CD4-positive, CD25-positive, alpha-beta regulatory T cell (primary cell): ENCODE measurements around the gene ACAT2. TPM values are rescaled to one million over a fixed set of nuclear protein-coding genes. Genes with fewer than 3 reads are reported as not detected.
"Not testable (repeated sequence)": the region's sequence is repeated elsewhere in the genome, so short reads cannot be mapped to it uniquely, and the experiment has no call there.

Experiments used
- ATAC-seq, 2 donors: fragments of 150-1000 bp; cut with Tn5 transposase; one replicate each; pipeline ENCODE4 v1.10.0; 2021; ENCODE audit warnings: low read depth in 2 of 2, moderate number of reproducible peaks in 2 of 2, moderate library complexity in 1 of 2
- DNase-seq, 3 donors: peaks; one replicate each; pipeline versions ENCODE4 v3.0.0 to v3.0.0-alpha.2; 2012 to 2022; ENCODE audit warnings: mixed read lengths in 1 of 3
- H3K27ac ChIP-seq: one replicate; pipeline ENCODE4 v1.7.0; 2013; ENCODE audit warnings: mild to moderate bottlenecking, low read length; ENCODE audit not compliant: insufficient read depth, poor library complexity, severe bottlenecking
- H3K27me3 ChIP-seq: one replicate; pipeline ENCODE4 v1.7.0; 2013; ENCODE audit warnings: low read length; ENCODE audit not compliant: control insufficient read depth, insufficient read depth
- H3K36me3 ChIP-seq: one replicate; pipeline ENCODE4 v1.7.0; 2013; ENCODE audit warnings: mild to moderate bottlenecking, low read length, moderate library complexity; ENCODE audit not compliant: control insufficient read depth, insufficient read depth
- H3K4me1 ChIP-seq: 2 replicates; pipeline ENCODE4 v1.7.0; 2013; ENCODE audit warnings: mild to moderate bottlenecking, low read length; ENCODE audit not compliant: insufficient read depth, control insufficient read depth, poor library complexity, severe bottlenecking
- H3K4me3 ChIP-seq: one replicate; pipeline ENCODE4 v1.7.0; 2013; ENCODE audit warnings: low read depth, mild to moderate bottlenecking, low read length, moderate library complexity
- H3K9me3 ChIP-seq, 2 experiments: 1 replicate in 1 of 2; 2 replicates in 1 of 2; pipeline ENCODE4 v1.7.0; 2013; ENCODE audit warnings: low read length in 2 of 2, mild to moderate bottlenecking in 1 of 2, moderate library complexity in 1 of 2; ENCODE audit not compliant: control insufficient read depth in 2 of 2
- H3K27ac Mint-ChIP-seq, 3 donors: one replicate each; pipeline ENCODE4 v1.8.0; 2020 to 2022; ENCODE audit warnings: mild to moderate bottlenecking in 3 of 3, mixed read lengths in 3 of 3, moderate library complexity in 2 of 3
- H3K27me3 Mint-ChIP-seq: one replicate; pipeline ENCODE4 v1.8.0; 2022; ENCODE audit warnings: mild to moderate bottlenecking, mixed read lengths
- H3K36me3 Mint-ChIP-seq: one replicate; pipeline ENCODE4 v1.8.0; 2020; ENCODE audit warnings: mixed read lengths
- H3K4me1 Mint-ChIP-seq, 4 donors: one replicate each; pipeline ENCODE4 v1.8.0; 2020 to 2022; ENCODE audit warnings: mixed read lengths in 4 of 4, mild to moderate bottlenecking in 1 of 4
- H3K4me3 Mint-ChIP-seq, 4 donors: one replicate each; pipeline ENCODE4 v1.8.0; 2020 to 2022; ENCODE audit warnings: mild to moderate bottlenecking in 4 of 4, mixed read lengths in 4 of 4, moderate library complexity in 3 of 4
- H3K9me3 Mint-ChIP-seq, 7 donors: one replicate each; pipeline ENCODE4 v1.8.0; 2020 to 2022; ENCODE audit warnings: mixed read lengths in 7 of 7, mild to moderate bottlenecking in 3 of 7, moderate library complexity in 2 of 7
- polyA plus RNA-seq, 4 donors: library from polyadenylated mRNA; unstranded; fragments of 300-500 nt; fragmentation: Illumina TruSeq; gene quantifications; one replicate each; pipeline ENCODE4 v1.2.3, GENCODE V29; 2021
- total RNA-seq: library from RNA; stranded (reverse); gene quantifications from one replicate; pipeline ENCODE4 v1.2.3, GENCODE V29; 2022

ACAT2 gene
- total and polyA plus RNA-seq, 5 donors from 2014 or later: 29.6 to 66.0 (median 46.1) TPM

DNA sequence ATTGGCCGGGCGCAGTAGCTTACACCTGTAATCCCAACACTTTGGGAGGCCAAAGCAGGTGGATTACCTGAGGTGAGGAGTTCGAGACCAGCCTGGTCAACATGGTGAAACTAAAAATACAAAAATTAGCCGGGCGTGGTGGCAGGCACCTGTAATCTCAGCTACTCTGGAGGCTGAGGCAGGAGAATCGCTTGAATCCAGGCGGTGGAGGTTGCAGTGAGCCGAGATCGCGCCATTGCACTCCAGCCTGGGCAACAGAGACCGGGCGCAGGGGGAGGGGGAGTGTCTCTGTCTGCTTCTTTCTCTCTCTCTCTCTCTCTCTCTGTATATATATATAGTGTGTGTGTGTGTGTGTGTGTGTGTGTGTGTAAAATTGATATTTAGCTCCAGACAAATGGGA lies 29.3 kb upstream of the ACAT2 start:
- Histone ChIP-seq H3K4me1 (peaks cover 80% of the 10 kb centered on the region), H3K27ac (peak overlapping the region; percentile 33), H3K4me3 (peak overlapping the region; percentile 26)
- Mint-ChIP-seq H3K27ac (peak overlapping the region; percentile 44 to 75 (median 56)), H3K4me3 (peak overlapping the region in 3 of 4 donors; percentile 9 to 82 (median 52)), H3K4me1 (peaks cover 28 to 83% (median 40%) of the 10 kb centered on the region in 4 donors)
- H3K36me3 ChIP-seq, H3K36me3 Mint-ChIP-seq, ATAC-seq, H3K9me3 Mint-ChIP-seq, H3K27me3 ChIP-seq, DNase-seq, H3K9me3 ChIP-seq, H3K27me3 Mint-ChIP-seq: not testable (repeated sequence)

DNA sequence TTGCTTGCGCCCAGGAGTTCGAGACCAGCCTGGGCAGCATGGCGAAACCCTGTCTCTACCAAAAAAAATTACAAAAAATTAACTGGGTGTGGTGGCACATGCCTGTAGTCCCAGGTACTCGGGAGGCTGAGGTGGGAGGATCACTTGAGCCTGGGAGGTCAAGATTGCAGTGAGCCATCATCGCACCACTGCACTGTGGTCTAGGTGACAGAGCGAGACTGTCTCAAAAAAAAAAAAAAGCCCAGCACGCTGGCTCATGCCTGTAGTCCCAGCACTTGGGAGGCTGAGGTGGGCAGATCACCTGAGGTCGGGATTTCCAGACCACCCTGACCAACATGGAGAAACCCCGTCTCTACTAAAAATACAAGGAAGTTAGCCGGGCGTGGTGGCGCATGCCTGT lies 28.4 kb upstream of the ACAT2 start:
- peaks cover 31 to 90% (median 46%) of the 10 kb centered on the region in 4 donors for H3K4me1 Mint-ChIP-seq
- H3K4me3 Mint-ChIP-seq: peak overlapping the region in 1 of 4 donors; percentile 47

DNA sequence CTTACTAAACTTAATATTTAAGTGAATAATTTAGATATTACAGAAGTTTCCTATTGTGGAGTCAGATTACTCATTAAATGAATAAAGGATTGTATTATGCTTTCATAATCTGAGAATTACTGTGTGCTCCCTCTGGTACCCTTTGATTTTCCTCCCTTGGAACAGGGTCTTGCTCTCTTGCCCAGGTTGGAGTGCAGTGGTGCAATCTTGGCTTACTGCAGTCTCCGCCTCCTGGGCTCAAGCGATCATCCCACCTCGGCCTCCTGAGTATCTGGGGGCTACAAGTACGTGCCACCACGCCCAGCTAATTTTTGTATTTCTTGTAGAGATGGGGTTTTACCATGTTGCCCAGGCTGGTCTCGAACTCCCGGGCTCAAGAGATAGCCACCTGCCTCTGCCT lies 24.9 kb upstream of the ACAT2 start:
- peaks cover 51% of the 10 kb centered on the region for H3K4me1 ChIP-seq
- no peaks in the 10 kb centered on the region for H3K9me3 ChIP-seq
- Mint-ChIP-seq H3K9me3 (no peaks in the 10 kb centered on the region), H3K27me3 (no peaks in the 10 kb centered on the region), H3K36me3 (peaks cover 12% of the 10 kb centered on the region), H3K27ac (no peak overlapping the region), H3K4me3 (no peak overlapping the region), H3K4me1 (peaks cover 28 to 72% (median 33%) of the 10 kb centered on the region in 4 donors)
- DNase-seq: no peak
- ATAC-seq: no peak
- H3K4me3 ChIP-seq: peak overlapping the region; percentile 10
- peak overlapping the region; percentile 14 for H3K27ac ChIP-seq
- no peaks in the 10 kb centered on the region for H3K27me3 ChIP-seq
- H3K36me3 ChIP-seq: peaks cover 46% of the 10 kb centered on the region

More for the DNA sequence above, 28.4 kb upstream of the ACAT2 start:
- Histone ChIP-seq H3K36me3 (peaks cover 15% of the 10 kb centered on the region), H3K4me1 (peaks cover 85% of the 10 kb centered on the region), H3K27ac (peak overlapping the region; percentile 33)
- not testable (repeated sequence) for H3K36me3 Mint-ChIP-seq, DNase-seq, H3K27me3 ChIP-seq, H3K9me3 ChIP-seq, H3K9me3 Mint-ChIP-seq, H3K4me3 ChIP-seq, H3K27me3 Mint-ChIP-seq, ATAC-seq
- peak overlapping the region in 2 of 3 donors; percentile 4 to 31 for H3K27ac Mint-ChIP-seq

DNA sequence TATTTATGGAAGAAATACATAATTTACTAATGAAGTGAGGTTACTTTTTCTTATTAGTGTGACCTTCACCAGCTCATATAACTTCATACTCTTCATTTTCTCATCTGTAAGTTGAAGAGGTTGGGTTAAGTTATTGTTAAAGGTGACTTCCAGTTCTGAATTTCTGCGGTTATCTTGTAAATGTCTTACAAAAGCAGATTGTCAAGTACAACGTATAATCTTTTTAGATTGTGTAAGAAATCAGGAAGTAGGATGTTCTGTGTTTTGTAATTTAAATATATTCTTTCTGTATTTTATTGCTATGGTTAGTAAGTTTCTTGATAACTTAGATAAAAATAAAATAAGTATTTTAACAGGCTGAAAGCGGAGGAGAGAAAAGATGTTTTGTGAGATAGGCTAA lies 22.5 kb upstream of the ACAT2 start:
- Mint-ChIP-seq H3K27me3 (no peaks in the 10 kb centered on the region), H3K27ac (no peak overlapping the region), H3K4me1 (peaks cover 22 to 55% (median 30%) of the 10 kb centered on the region in 4 donors), H3K36me3 (peaks cover 27% of the 10 kb centered on the region), H3K9me3 (no peaks in the 10 kb centered on the region), H3K4me3 (no peak overlapping the region)
- no peak for ATAC-seq
- no peaks in the 10 kb centered on the region for H3K27me3 ChIP-seq
- H3K9me3 ChIP-seq: no peaks in the 10 kb centered on the region
- no peak overlapping the region for H3K4me3 ChIP-seq
- peaks cover 27% of the 10 kb centered on the region for H3K4me1 ChIP-seq
- DNase-seq: no peak
- H3K36me3 ChIP-seq: peaks cover 70% of the 10 kb centered on the region
- H3K27ac ChIP-seq: peak overlapping the region; percentile 34

DNA sequence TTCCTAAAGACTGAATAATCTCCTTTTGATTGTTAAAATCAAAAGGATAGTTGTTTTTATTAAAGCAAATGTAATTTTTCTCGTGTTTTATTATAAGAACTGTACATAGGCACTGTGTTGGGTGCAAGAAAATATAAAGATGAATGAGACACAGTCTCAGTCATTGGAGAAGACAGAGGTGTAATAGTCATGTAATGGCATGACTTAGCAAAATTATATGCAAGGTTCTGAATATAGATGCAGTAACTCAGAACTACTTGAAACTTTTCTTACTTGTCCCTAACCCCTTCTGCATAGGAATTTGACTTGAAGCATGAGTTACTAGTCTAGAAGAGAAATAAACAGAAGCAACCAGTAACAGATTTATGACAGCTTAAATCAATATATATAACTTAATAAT lies 19.7 kb upstream of the ACAT2 start:
- Mint-ChIP-seq H3K4me3 (no peak overlapping the region), H3K27ac (no peak overlapping the region), H3K4me1 (peaks cover 30 to 49% (median 38%) of the 10 kb centered on the region in 4 donors), H3K36me3 (peaks cover 44% of the 10 kb centered on the region), H3K27me3 (no peaks in the 10 kb centered on the region), H3K9me3 (no peaks in the 10 kb centered on the region)
- DNase-seq: no peak
- Histone ChIP-seq H3K9me3 (no peaks in the 10 kb centered on the region), H3K4me1 (peaks cover 7% of the 10 kb centered on the region), H3K27me3 (no peaks in the 10 kb centered on the region), H3K4me3 (no peak overlapping the region), H3K36me3 (peaks cover 94% of the 10 kb centered on the region), H3K27ac (no peak overlapping the region)
- ATAC-seq: no peak

DNA sequence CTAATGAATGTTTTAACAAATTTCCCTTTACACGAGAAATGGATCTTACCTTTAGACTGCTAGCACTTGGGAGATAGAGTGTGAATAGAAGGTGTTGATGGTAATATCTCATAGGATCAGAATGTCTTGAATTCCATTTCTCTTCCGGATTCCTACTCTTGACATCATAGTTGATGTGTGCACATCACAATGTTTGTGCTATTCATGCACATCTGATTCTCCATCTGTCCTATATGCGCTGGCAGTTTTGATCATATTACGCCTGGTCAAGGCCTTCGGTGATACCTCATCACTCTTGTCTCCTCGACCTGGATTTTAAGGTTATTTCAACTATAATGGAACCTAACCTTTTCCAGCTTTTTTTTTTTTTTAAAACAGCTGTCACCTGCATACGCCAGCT lies 16.8 kb upstream of the ACAT2 start:
- peak overlapping the region in 1 of 3 donors; percentile 76 for H3K27ac Mint-ChIP-seq

DNA sequence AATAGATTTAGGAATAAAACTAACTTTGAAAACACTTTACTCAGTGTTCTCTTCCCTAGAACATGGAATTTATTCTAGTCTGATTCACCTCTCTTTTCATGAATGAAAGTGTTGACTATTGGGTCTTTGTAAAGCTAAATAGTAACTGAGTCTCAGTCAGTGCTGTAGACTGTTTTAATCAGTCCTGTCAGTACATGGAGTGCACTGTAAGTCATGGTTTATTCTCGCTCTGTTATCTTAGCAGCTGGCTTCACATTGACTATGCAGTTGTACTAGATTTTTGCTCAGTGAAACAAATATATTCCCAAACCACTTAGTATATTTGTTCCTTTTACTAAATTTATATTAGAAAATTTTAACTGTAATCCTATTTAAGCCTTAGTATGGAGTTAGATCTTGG lies 15.1 kb upstream of the ACAT2 start:
- peaks cover 98% of the 10 kb centered on the region for H3K36me3 ChIP-seq
- H3K4me1 ChIP-seq: no peaks in the 10 kb centered on the region
- Mint-ChIP-seq H3K27ac (no peak overlapping the region), H3K4me1 (peaks cover 14 to 24% (median 23%) of the 10 kb centered on the region in 4 donors), H3K4me3 (no peak overlapping the region), H3K27me3 (no peaks in the 10 kb centered on the region), H3K9me3 (no peaks in the 10 kb centered on the region), H3K36me3 (peaks cover 49% of the 10 kb centered on the region)
- DNase-seq: no peak
- H3K27me3 ChIP-seq: no peaks in the 10 kb centered on the region
- H3K27ac ChIP-seq: no peak overlapping the region
- H3K9me3 ChIP-seq: no peaks in the 10 kb centered on the region
- ATAC-seq: no peak
- H3K4me3 ChIP-seq: no peak overlapping the region

More for the DNA sequence above, 16.8 kb upstream of the ACAT2 start:
- Histone ChIP-seq H3K27ac (no peak overlapping the region), H3K4me1 (no peaks in the 10 kb centered on the region), H3K4me3 (no peak overlapping the region), H3K27me3 (no peaks in the 10 kb centered on the region), H3K36me3 (peaks cover 97% of the 10 kb centered on the region), H3K9me3 (no peaks in the 10 kb centered on the region)
- peaks cover 14 to 35% (median 30%) of the 10 kb centered on the region in 4 donors for H3K4me1 Mint-ChIP-seq
- no peak for ATAC-seq
- peaks cover 58% of the 10 kb centered on the region for H3K36me3 Mint-ChIP-seq
- DNase-seq: no peak
- no peak overlapping the region for H3K4me3 Mint-ChIP-seq
- H3K27me3 Mint-ChIP-seq: no peaks in the 10 kb centered on the region
- H3K9me3 Mint-ChIP-seq: no peaks in the 10 kb centered on the region

DNA sequence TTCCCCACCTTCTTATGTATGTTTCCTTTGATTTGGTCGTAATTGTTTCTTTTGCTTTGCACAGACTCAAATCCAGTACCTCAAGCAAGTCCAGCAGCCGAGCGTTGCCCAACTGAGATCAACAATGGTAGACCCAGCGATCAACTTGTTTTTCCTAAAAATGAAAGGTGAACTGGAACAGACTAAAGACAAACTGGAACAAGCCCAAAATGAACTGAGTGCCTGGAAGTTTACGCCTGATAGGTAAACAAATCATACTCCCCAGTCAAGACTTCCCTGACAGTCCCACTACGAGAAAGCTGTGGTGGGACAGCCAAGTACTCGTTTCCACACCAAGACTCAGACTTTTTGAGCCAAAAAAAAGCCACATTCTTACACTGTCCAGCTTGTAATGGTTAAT lies 13.7 kb upstream of the ACAT2 start:
- H3K36me3 Mint-ChIP-seq: peaks cover 47% of the 10 kb centered on the region
- H3K4me3 Mint-ChIP-seq: not testable (repeated sequence)

More for the DNA sequence above, 13.7 kb upstream of the ACAT2 start:
- not testable (repeated sequence) for H3K27me3 ChIP-seq, H3K9me3 Mint-ChIP-seq, H3K4me1 ChIP-seq, H3K27me3 Mint-ChIP-seq, H3K27ac ChIP-seq, H3K4me3 ChIP-seq, H3K9me3 ChIP-seq, DNase-seq, ATAC-seq
- Mint-ChIP-seq H3K4me1 (peaks cover 14 to 25% (median 23%) of the 10 kb centered on the region in 4 donors), H3K27ac (peak overlapping the region in 1 of 3 donors; percentile 26)
- H3K36me3 ChIP-seq: peaks cover 98% of the 10 kb centered on the region
